Activated T-cell treated with anti-CD3 and anti-CD28 coated beads, Interleukin-2, amount 50 U/mL, for 48 hours (primary cell): ENCODE measurements around the gene ZNF280B.

ENCODE experiments used
- DNase-seq, 2 experiments: peaks; one replicate each; pipeline ENCODE4 v3.0.0-alpha.2; 2020

The ZNF280B gene

GRCh38 chr22:22508274-22509176, at the start of gene ZNF280B:
TSS of gene ZNF280B (minus strand) at chr22:22508742. CDS start at chr22:22489398, 19,344 bp downstream.
- peak; percentile 90 to 92 for DNase-seq

- DNase-seq: no peak
These were observed 48.7 kb upstream of the ZNF280B start for GRCh38 chr22:22556995-22557925.

- no peak for DNase-seq
These were observed 48.0 kb upstream of the ZNF280B start for GRCh38 chr22:22556578-22556977.

GRCh38 chr22:22555596-22555995, 47.1 kb upstream of the ZNF280B start:
- no peak for DNase-seq

GRCh38 chr22:22554587-22555284, 46.2 kb upstream of the ZNF280B start:
- no peak for DNase-seq

GRCh38 chr22:22553735-22554586, 45.4 kb upstream of the ZNF280B start:
- DNase-seq: no peak

GRCh38 chr22:22553141-22553540, 44.6 kb upstream of the ZNF280B start:
- DNase-seq: no peak

GRCh38 chr22:22552630-22553029, 44.1 kb upstream of the ZNF280B start:
- DNase-seq: no peak

- DNase-seq: no peak
These were observed 42.4 kb upstream of the ZNF280B start for GRCh38 chr22:22550789-22551434.

GRCh38 chr22:22548910-22549309, 40.4 kb upstream of the ZNF280B start:
- DNase-seq: no peak

GRCh38 chr22:22548317-22548716, 39.8 kb upstream of the ZNF280B start:
- DNase-seq: no peak

- no peak for DNase-seq
These were observed 39.3 kb upstream of the ZNF280B start for GRCh38 chr22:22547692-22548300.

- DNase-seq: no peak
These were observed 38.7 kb upstream of the ZNF280B start for GRCh38 chr22:22547226-22547625.

- no peak for DNase-seq
These were observed 37.9 kb upstream of the ZNF280B start for GRCh38 chr22:22546490-22546889.

- DNase-seq: no peak
These were observed 36.5 kb upstream of the ZNF280B start for GRCh38 chr22:22545084-22545483.

- no peak for DNase-seq
These were observed 29.9 kb upstream of the ZNF280B start for GRCh38 chr22:22538226-22538989.

- no peak for DNase-seq
These were observed 28.4 kb upstream of the ZNF280B start for GRCh38 chr22:22536916-22537315.

GRCh38 chr22:22536515-22536914, 28.0 kb upstream of the ZNF280B start:
- DNase-seq: no peak

GRCh38 chr22:22535662-22536061, 27.1 kb upstream of the ZNF280B start:
- DNase-seq: no peak
